ENCODE results near the gene RMND5B.

DNA sequence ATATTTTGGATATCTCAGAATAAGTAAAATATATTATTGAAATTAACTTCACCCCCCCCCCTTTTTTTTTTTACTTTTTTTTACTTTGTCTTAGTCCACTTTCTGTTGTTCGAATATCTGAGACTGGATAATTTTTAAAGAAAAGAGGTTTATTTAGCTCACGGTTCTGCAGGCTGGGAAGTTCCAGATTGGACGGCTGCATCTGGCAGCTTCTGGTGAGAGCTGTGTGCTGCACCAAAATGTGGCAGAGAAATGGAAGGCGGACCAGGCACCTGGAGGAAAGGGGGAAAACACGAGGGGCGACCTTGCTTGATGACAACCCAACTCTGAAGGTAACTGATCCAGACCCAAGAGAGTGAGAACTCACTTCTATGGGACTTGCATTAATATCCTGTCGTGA, 62.0 kb downstream of the RMND5B start:
- TF ChIP-seq, protein P1, sequence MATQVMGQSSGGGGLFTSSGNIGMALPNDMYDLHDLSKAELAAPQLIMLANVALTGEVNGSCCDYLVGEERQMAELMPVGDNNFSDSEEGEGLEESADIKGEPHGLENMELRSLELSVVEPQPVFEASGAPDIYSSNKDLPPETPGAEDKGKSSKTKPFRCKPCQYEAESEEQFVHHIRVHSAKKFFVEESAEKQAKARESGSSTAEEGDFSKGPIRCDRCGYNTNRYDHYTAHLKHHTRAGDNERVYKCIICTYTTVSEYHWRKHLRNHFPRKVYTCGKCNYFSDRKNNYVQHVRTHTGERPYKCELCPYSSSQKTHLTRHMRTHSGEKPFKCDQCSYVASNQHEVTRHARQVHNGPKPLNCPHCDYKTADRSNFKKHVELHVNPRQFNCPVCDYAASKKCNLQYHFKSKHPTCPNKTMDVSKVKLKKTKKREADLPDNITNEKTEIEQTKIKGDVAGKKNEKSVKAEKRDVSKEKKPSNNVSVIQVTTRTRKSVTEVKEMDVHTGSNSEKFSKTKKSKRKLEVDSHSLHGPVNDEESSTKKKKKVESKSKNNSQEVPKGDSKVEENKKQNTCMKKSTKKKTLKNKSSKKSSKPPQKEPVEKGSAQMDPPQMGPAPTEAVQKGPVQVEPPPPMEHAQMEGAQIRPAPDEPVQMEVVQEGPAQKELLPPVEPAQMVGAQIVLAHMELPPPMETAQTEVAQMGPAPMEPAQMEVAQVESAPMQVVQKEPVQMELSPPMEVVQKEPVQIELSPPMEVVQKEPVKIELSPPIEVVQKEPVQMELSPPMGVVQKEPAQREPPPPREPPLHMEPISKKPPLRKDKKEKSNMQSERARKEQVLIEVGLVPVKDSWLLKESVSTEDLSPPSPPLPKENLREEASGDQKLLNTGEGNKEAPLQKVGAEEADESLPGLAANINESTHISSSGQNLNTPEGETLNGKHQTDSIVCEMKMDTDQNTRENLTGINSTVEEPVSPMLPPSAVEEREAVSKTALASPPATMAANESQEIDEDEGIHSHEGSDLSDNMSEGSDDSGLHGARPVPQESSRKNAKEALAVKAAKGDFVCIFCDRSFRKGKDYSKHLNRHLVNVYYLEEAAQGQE (IDR thresholded peaks at IDR 0.05; ENCODE audit: borderline replicate concordance), result no peak
- TF ChIP-seq, protein P2, sequence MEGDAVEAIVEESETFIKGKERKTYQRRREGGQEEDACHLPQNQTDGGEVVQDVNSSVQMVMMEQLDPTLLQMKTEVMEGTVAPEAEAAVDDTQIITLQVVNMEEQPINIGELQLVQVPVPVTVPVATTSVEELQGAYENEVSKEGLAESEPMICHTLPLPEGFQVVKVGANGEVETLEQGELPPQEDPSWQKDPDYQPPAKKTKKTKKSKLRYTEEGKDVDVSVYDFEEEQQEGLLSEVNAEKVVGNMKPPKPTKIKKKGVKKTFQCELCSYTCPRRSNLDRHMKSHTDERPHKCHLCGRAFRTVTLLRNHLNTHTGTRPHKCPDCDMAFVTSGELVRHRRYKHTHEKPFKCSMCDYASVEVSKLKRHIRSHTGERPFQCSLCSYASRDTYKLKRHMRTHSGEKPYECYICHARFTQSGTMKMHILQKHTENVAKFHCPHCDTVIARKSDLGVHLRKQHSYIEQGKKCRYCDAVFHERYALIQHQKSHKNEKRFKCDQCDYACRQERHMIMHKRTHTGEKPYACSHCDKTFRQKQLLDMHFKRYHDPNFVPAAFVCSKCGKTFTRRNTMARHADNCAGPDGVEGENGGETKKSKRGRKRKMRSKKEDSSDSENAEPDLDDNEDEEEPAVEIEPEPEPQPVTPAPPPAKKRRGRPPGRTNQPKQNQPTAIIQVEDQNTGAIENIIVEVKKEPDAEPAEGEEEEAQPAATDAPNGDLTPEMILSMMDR (IDR thresholded peaks at IDR 0.05; ENCODE audit: poor library complexity, severe bottlenecking), result no peak

Measured in neural cell (in vitro differentiated cells).